AG10803 (cell line): ENCODE measurements around the gene CTNNBIP1.
A peak's percentile ranks its signal among the peaks of the same experiment; 100 is the strongest.

Source experiments
- DNase-seq: peaks from one replicate; pipeline ENCODE4 v3.0.0; 2010; ENCODE audit warnings: low read depth
- H3K4me3 ChIP-seq: 2 replicates; pipeline ENCODE4 v1.5.1; 2011; ENCODE audit warnings: mild to moderate bottlenecking, low read length, control low read depth
- CTCF ChIP-seq: conservative IDR thresholded peaks from 2 replicates; pipeline ENCODE4 v1.5.1; 2011; ENCODE audit warnings: mild to moderate bottlenecking, low read length, control low read depth, inconsistent platforms

CTNNBIP1 gene

GRCh38 chr1:9910423-9911178, 532 bp upstream of the CTNNBIP1 start:
- TF ChIP-seq CTCF, result no peak
- peak overlapping the region; percentile 77 for H3K4me3 ChIP-seq
- peak; percentile 99 for DNase-seq

- TF ChIP-seq CTCF, result no peak
- peak overlapping the region; percentile 74 for H3K4me3 ChIP-seq
- DNase-seq, result no peak
These were observed 629 bp downstream of the CTNNBIP1 start for GRCh38 chr1:9909234-9910046.

- DNase-seq, result no peak
- no peak for TF ChIP-seq CTCF
- H3K4me3 ChIP-seq, result peak overlapping the region; percentile 74
These were observed 1.2 kb downstream of the CTNNBIP1 start for GRCh38 chr1:9908871-9909233.

GRCh38 chr1:9907441-9907840, 2.6 kb downstream of the CTNNBIP1 start:
- TF ChIP-seq CTCF, result no peak
- H3K4me3 ChIP-seq, result no peak overlapping the region
- no peak for DNase-seq

- TF ChIP-seq CTCF, result no peak
- DNase-seq, result no peak
- no peak overlapping the region for H3K4me3 ChIP-seq
These were observed 3.6 kb downstream of the CTNNBIP1 start for GRCh38 chr1:9906466-9906865.

- H3K4me3 ChIP-seq, result no peak overlapping the region
- peak; percentile 29 for DNase-seq
These were observed 5.1 kb downstream of the CTNNBIP1 start for GRCh38 chr1:9905010-9905409.

More at GRCh38 chr1:9905010-9905409, 5.1 kb downstream of the CTNNBIP1 start:
- TF ChIP-seq CTCF, result no peak
